ENCODE results near the gene TRPM4.
"Not testable (repeated sequence)": the region's sequence is repeated elsewhere in the genome, so short reads cannot be mapped to it uniquely, and the experiment has no call there.

TRPM4 gene

GRCh38 chr19:49217382-49217781, 59.8 kb downstream of the TRPM4 start:
- TF ChIP-seq EZH2 (optimal IDR thresholded peaks at IDR 0.05; ENCODE audit: low read depth, low read length) (no peak), CTCF (IDR thresholded peaks at IDR 0.05; ENCODE audit: low read length) (no peak), EZH2phosphoT487 (IDR thresholded peaks at IDR 0.05; ENCODE audit: low read length) (no peak)
- Histone ChIP-seq H3K4me3 (ENCODE audit: low read length) (no peak overlapping the region), H3K9ac (ENCODE audit: low read length) (no peak overlapping the region), H4K20me1 (ENCODE audit: insufficient read depth, low read length) (no peaks in the 10 kb centered on the region), H3K27me3 (replicated peaks; ENCODE audit: insufficient read depth, low read length) (no peaks in the 10 kb centered on the region), H3K27ac (ENCODE audit: low read length) (no peak overlapping the region), H3K9me3 (replicated peaks; ENCODE audit: insufficient read depth, low read length) (no peaks in the 10 kb centered on the region), H3K4me2 (ENCODE audit: low read depth, low read length) (no peak overlapping the region), H3K79me2 (ENCODE audit: low read length) (no peaks in the 10 kb centered on the region), H2AFZ (ENCODE audit: low read length) (no peak overlapping the region), H3K36me3 (replicated peaks; ENCODE audit: insufficient read depth, low read length) (no peaks in the 10 kb centered on the region), H3F3A (ENCODE audit: insufficient read depth, low read length) (peaks cover 16% of the 10 kb centered on the region), H3K9me2 (replicated peaks; ENCODE audit: insufficient read depth, low read length) (no peaks in the 10 kb centered on the region), H3K4me1 (ENCODE audit: low read length) (peaks cover 19% of the 10 kb centered on the region)
- no peak for DNase-seq

DNA sequence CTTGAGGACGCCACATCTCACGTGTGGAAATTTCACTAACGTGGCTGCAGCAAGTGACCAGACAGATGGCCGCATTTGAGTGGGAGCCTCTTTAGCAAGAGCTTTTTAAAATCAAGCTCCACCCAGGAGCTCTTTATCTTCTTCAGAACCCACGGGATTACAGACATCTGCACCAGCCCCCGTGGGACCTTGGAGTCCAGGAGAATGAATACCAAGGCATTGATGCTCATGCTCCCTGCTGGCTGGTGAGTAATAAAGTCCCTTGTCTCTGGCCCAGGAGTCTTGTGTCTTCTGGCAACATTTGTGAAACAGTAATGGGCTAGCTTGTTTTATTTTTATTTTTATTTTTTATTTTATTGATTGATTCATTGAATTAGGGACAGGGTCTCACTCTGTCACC, 64.4 kb downstream of the TRPM4 start:
- 0 out of 2 replicates have a peak, but pooled peaks cover 2% of the 10 kb centered on the region for H3K4me1 ChIP-seq (ENCODE audit: low read length)
- no peak overlapping the region for H3K27ac ChIP-seq (ENCODE audit: low read length)
- no peak overlapping the region for H3K4me3 ChIP-seq (ENCODE audit: low read length)
- no peaks in the 10 kb centered on the region for H4K20me1 ChIP-seq (ENCODE audit: insufficient read depth, low read length)
- no peak overlapping the region for H2AFZ ChIP-seq (ENCODE audit: low read length)
- H3K36me3 ChIP-seq (replicated peaks; ENCODE audit: insufficient read depth, low read length): no peaks in the 10 kb centered on the region
- no peak overlapping the region for H3K9ac ChIP-seq (ENCODE audit: low read length)
- DNase-seq: no peak
- TF ChIP-seq EZH2 (optimal IDR thresholded peaks at IDR 0.05; ENCODE audit: low read depth, low read length): no peak
- no peaks in the 10 kb centered on the region for H3K79me2 ChIP-seq (ENCODE audit: low read length)
- no peaks in the 10 kb centered on the region for H3K9me2 ChIP-seq (replicated peaks; ENCODE audit: insufficient read depth, low read length)
- no peaks in the 10 kb centered on the region for H3F3A ChIP-seq (ENCODE audit: insufficient read depth, low read length)
- H3K4me2 ChIP-seq (ENCODE audit: low read depth, low read length): no peak overlapping the region
- H3K27me3 ChIP-seq (replicated peaks; ENCODE audit: insufficient read depth, low read length): 0 out of 2 replicates have a peak, but pooled peaks cover 1% of the 10 kb centered on the region
- no peaks in the 10 kb centered on the region for H3K9me3 ChIP-seq (replicated peaks; ENCODE audit: insufficient read depth, low read length)

GRCh38 chr19:49222528-49222927, 64.9 kb downstream of the TRPM4 start:
- H3K9me3 ChIP-seq (replicated peaks; ENCODE audit: insufficient read depth, low read length): no peaks in the 10 kb centered on the region
- H3K4me3 ChIP-seq (ENCODE audit: low read length): no peak overlapping the region
- H3K27ac ChIP-seq (ENCODE audit: low read length): no peak overlapping the region
- TF ChIP-seq CTCF (IDR thresholded peaks at IDR 0.05; ENCODE audit: low read length): no peak
- TF ChIP-seq EZH2 (optimal IDR thresholded peaks at IDR 0.05; ENCODE audit: low read depth, low read length): no peak
- TF ChIP-seq EZH2phosphoT487 (IDR thresholded peaks at IDR 0.05; ENCODE audit: low read length): no peak
- no peaks in the 10 kb centered on the region for H3K9me2 ChIP-seq (replicated peaks; ENCODE audit: insufficient read depth, low read length)
- H4K20me1 ChIP-seq (ENCODE audit: insufficient read depth, low read length): no peaks in the 10 kb centered on the region
- no peak overlapping the region for H3K4me2 ChIP-seq (ENCODE audit: low read depth, low read length)
- no peak overlapping the region for H2AFZ ChIP-seq (ENCODE audit: low read length)
- DNase-seq: no peak
- H3F3A ChIP-seq (ENCODE audit: insufficient read depth, low read length): no peaks in the 10 kb centered on the region
- H3K4me1 ChIP-seq (ENCODE audit: low read length): 0 out of 2 replicates have a peak, but pooled peaks cover 2% of the 10 kb centered on the region
- no peaks in the 10 kb centered on the region for H3K79me2 ChIP-seq (ENCODE audit: low read length)
- H3K27me3 ChIP-seq (replicated peaks; ENCODE audit: insufficient read depth, low read length): 0 out of 2 replicates have a peak, but pooled peaks cover 3% of the 10 kb centered on the region
- no peaks in the 10 kb centered on the region for H3K36me3 ChIP-seq (replicated peaks; ENCODE audit: insufficient read depth, low read length)
- H3K9ac ChIP-seq (ENCODE audit: low read length): no peak overlapping the region

DNA sequence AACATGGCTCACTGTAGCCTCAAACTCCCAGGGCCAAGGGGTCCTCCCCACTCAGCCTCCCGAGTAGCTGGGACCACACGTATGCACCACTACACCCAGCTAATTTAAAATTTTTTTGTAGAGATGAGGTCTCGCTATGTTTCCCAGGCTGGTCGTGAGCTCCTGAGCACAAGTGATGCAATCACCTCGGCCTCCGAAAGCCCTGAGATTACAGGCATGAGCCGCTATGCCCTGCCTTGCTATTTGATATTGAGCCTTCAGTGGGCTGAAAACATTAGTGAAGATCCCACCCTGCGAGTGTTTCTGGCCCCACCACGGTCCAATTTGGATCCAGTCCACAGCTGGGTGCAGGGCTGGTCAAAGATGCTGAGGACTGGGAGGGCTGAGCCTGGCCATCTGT, 65.9 kb downstream of the TRPM4 start:
- Histone ChIP-seq H3K4me1 (ENCODE audit: low read length) (0 out of 2 replicates have a peak, but pooled peaks cover 2% of the 10 kb centered on the region), H3K9me2 (replicated peaks; ENCODE audit: insufficient read depth, low read length) (no peaks in the 10 kb centered on the region), H3K4me3 (ENCODE audit: low read length) (no peak overlapping the region), H2AFZ (ENCODE audit: low read length) (no peak overlapping the region), H3K4me2 (ENCODE audit: low read depth, low read length) (no peak overlapping the region), H3K79me2 (ENCODE audit: low read length) (no peaks in the 10 kb centered on the region), H3K27ac (ENCODE audit: low read length) (no peak overlapping the region), H3K27me3 (replicated peaks; ENCODE audit: insufficient read depth, low read length) (0 out of 2 replicates have a peak, but pooled peaks cover 10% of the 10 kb centered on the region), H3K36me3 (replicated peaks; ENCODE audit: insufficient read depth, low read length) (no peaks in the 10 kb centered on the region), H4K20me1 (ENCODE audit: insufficient read depth, low read length) (no peaks in the 10 kb centered on the region), H3K9me3 (replicated peaks; ENCODE audit: insufficient read depth, low read length) (no peaks in the 10 kb centered on the region), H3K9ac (ENCODE audit: low read length) (no peak overlapping the region), H3F3A (ENCODE audit: insufficient read depth, low read length) (no peaks in the 10 kb centered on the region)
- DNase-seq: no peak
- TF ChIP-seq EZH2 (optimal IDR thresholded peaks at IDR 0.05; ENCODE audit: low read depth, low read length) (no peak), EZH2phosphoT487 (IDR thresholded peaks at IDR 0.05; ENCODE audit: low read length) (no peak), CTCF (IDR thresholded peaks at IDR 0.05; ENCODE audit: low read length) (no peak)

DNA sequence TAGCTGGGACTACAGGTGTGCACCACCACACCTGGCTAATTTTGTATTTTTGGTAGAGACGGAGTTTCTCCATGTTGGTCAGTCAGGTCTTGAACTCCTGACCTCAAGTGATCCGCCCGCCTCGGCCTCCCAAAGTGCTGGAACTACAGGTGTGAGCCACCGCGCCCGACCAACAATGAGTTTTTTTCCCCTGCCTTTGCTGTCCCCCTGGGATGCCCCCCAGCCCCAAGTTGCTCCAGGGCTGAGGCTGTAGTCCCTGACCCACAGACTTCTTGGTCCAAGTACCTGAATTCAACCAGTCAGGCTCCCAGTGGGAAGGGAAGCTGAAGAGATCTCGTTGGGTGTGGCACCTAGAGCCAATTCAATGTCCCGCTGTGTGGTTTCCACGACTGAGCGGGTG, 66.8 kb downstream of the TRPM4 start:
- H3K4me1 ChIP-seq (ENCODE audit: low read length); H3K27ac ChIP-seq (ENCODE audit: low read length); H3K36me3 ChIP-seq (replicated peaks; ENCODE audit: insufficient read depth, low read length); H3K9me2 ChIP-seq (replicated peaks; ENCODE audit: insufficient read depth, low read length); H3K9me3 ChIP-seq (replicated peaks; ENCODE audit: insufficient read depth, low read length); H3K9ac ChIP-seq (ENCODE audit: low read length); H3F3A ChIP-seq (ENCODE audit: insufficient read depth, low read length); DNase-seq; H3K4me3 ChIP-seq (ENCODE audit: low read length); H3K79me2 ChIP-seq (ENCODE audit: low read length); H4K20me1 ChIP-seq (ENCODE audit: insufficient read depth, low read length): not testable (repeated sequence)
- Histone ChIP-seq H2AFZ (ENCODE audit: low read length) (0 out of 2 replicates have a peak overlapping the region, but pooled peaks have one; percentile 30), H3K27me3 (replicated peaks; ENCODE audit: insufficient read depth, low read length) (0 out of 2 replicates have a peak, but pooled peaks cover 10% of the 10 kb centered on the region), H3K4me2 (ENCODE audit: low read depth, low read length) (peak overlapping the region; percentile 19; the same call in 1 of the 2 replicates)

Measured in MM.1S (cell line).